Panc1 (cell line): ENCODE measurements around the gene ITSN2.

Experiments used
- POLR2AphosphoS5 ChIP-seq: IDR thresholded peaks from 2 replicates; pipeline ENCODE4 v1.6.1; 2012; ENCODE audit warnings: mild to moderate bottlenecking, low read depth, low read length, moderate library complexity
- SIN3A ChIP-seq: IDR thresholded peaks from 2 replicates; pipeline ENCODE4 v1.6.1; 2012; ENCODE audit warnings: low read depth, mild to moderate bottlenecking, low read length, moderate library complexity, borderline replicate concordance; ENCODE audit not compliant: insufficient read depth
- TF ChIP-seq, protein P1 (sequence below): fragments of 450-650 bp; IDR thresholded peaks from 2 replicates; pipeline ENCODE4 v1.5.1; 2017; ENCODE audit warnings: mild to moderate bottlenecking
- TF ChIP-seq, protein P2 (sequence below), 2 experiments: IDR thresholded peaks; 2 replicates each; pipeline ENCODE4 v1.6.1; 2011 to 2012; ENCODE audit warnings: low read depth in 2 of 2, control low read depth in 1 of 2, low read length in 1 of 2, mild to moderate bottlenecking in 1 of 2, moderate library complexity in 1 of 2; ENCODE audit not compliant: insufficient read depth in 1 of 2

DNA sequence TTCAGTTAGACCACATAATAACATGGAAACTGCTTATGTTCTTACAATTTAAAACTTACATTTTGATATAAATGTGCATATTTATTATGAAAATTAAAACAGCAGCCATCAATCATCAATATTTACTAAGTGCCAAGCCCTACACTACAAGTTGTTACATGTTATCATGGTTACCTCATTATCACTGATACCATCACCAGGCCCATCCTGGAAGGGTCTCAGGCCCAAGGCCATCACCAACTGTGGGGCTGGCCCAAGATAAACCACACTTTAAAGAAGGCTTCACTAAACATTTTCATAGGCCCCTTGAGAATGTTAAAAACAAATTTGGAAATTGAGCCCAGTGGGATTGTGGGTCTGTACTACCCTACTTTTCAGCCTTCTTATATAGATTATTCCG, 6.4 kb downstream of the ITSN2 start:
- TF ChIP-seq POLR2AphosphoS5: no peak
- TF ChIP-seq, protein P1, sequence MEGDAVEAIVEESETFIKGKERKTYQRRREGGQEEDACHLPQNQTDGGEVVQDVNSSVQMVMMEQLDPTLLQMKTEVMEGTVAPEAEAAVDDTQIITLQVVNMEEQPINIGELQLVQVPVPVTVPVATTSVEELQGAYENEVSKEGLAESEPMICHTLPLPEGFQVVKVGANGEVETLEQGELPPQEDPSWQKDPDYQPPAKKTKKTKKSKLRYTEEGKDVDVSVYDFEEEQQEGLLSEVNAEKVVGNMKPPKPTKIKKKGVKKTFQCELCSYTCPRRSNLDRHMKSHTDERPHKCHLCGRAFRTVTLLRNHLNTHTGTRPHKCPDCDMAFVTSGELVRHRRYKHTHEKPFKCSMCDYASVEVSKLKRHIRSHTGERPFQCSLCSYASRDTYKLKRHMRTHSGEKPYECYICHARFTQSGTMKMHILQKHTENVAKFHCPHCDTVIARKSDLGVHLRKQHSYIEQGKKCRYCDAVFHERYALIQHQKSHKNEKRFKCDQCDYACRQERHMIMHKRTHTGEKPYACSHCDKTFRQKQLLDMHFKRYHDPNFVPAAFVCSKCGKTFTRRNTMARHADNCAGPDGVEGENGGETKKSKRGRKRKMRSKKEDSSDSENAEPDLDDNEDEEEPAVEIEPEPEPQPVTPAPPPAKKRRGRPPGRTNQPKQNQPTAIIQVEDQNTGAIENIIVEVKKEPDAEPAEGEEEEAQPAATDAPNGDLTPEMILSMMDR: no peak
- TF ChIP-seq, protein P2, sequence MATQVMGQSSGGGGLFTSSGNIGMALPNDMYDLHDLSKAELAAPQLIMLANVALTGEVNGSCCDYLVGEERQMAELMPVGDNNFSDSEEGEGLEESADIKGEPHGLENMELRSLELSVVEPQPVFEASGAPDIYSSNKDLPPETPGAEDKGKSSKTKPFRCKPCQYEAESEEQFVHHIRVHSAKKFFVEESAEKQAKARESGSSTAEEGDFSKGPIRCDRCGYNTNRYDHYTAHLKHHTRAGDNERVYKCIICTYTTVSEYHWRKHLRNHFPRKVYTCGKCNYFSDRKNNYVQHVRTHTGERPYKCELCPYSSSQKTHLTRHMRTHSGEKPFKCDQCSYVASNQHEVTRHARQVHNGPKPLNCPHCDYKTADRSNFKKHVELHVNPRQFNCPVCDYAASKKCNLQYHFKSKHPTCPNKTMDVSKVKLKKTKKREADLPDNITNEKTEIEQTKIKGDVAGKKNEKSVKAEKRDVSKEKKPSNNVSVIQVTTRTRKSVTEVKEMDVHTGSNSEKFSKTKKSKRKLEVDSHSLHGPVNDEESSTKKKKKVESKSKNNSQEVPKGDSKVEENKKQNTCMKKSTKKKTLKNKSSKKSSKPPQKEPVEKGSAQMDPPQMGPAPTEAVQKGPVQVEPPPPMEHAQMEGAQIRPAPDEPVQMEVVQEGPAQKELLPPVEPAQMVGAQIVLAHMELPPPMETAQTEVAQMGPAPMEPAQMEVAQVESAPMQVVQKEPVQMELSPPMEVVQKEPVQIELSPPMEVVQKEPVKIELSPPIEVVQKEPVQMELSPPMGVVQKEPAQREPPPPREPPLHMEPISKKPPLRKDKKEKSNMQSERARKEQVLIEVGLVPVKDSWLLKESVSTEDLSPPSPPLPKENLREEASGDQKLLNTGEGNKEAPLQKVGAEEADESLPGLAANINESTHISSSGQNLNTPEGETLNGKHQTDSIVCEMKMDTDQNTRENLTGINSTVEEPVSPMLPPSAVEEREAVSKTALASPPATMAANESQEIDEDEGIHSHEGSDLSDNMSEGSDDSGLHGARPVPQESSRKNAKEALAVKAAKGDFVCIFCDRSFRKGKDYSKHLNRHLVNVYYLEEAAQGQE (IDR thresholded peaks at IDR 0.05; ENCODE audit: insufficient read depth in 1 of 2, low read depth in 2 of 2, low read length in 1 of 2): no peak
- no peak for TF ChIP-seq SIN3A
